GM21528 (cell line): Measurements from ENCODE around the gene TMOD2.

Experiments used
- ATAC-seq: cut with Tn5 transposase; IDR thresholded peaks from one replicate; pipeline ENCODE4 v1.9.1; 2021; ENCODE audit warnings: mild to moderate bottlenecking, moderate library complexity; ENCODE audit not compliant: unreplicated experiment, low FRiP score

TMOD2 gene

DNA sequence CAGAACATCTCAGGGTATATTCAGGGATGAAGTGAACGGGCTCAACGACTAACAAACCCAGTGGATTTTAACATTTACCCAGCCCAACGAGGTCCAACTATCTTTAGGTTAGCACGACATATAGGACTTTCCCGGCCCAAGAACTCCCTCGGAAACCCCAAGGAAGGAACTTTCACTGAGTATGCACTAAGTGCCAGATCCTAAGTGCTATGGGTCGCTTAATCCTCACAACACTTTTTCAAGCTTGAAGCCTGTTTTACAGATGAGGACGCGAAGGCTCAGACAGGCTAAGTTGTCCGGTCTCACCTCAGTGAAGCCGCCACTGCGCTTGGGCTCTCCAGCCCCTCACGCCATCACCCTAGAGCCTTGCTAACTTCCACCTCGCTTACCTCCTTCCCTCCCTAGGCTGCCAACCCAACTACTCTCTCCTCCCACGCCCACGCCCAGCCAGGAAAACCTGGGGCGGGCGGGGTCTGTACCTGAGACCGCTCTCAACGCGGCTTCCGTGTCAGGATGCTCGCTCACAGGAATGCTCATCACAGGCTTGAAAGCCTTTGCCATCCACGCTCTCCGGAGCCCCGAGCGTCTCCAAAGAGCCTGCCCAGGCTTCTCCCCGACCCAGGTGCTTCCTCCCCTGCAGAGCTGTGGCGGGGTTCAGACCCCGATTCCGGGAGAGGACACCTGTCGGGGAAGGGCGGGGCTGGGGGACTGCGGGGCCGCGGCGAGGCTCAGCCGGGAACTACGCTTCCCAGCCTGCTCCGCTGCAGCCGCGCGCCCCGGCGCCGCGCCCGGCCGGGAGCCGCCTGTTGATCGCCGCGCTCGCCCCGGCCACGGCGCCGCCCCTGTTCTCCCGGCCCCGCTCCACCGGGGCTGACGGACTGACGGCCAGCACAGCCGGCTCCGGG, at the start of gene TMOD2:
Gene TMOD2, plus strand, starts transcription at position 806 of the 905 bp plus-strand sequence. CDS start 14,845 bp downstream, outside the sequence.
- ATAC-seq = peak; percentile 68

DNA sequence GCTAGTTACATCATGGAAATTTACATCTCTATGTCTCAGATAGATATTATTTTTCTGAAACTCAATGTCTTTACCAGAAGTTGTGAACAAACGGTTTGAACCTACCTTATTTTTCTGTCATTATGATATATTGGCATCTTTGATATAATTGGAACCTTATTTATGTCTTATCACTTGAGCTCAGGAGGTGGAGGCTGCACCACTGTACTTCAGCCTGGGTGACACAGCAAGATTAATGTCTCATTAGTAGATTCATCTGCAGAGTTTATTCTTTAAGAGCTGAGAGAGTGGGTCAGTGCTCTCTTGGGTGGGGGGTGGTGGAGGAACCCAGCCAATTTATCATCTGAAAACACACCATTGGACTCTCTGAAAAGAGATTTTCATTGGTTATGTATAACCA, 48.7 kb upstream of the TMOD2 start:
- no peak for ATAC-seq

DNA sequence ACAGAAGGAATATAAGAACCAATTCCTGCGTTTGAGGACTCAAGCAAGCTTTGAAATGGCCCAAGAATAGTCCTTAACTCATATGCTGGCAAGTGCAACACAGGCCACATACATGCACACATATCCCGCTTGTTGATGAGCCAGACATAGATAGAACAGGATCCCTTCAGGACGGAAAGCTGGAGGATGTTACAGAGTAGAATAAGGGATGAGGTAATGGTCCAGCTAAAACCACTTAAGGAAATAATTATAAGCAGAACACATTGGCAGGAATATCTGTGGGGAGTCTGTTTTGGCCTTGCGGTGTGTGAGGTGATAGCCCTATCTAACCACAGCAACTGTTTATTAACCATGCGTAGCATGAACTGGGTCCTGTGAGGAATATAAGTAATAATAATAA, 45.1 kb upstream of the TMOD2 start:
- no peak for ATAC-seq

DNA sequence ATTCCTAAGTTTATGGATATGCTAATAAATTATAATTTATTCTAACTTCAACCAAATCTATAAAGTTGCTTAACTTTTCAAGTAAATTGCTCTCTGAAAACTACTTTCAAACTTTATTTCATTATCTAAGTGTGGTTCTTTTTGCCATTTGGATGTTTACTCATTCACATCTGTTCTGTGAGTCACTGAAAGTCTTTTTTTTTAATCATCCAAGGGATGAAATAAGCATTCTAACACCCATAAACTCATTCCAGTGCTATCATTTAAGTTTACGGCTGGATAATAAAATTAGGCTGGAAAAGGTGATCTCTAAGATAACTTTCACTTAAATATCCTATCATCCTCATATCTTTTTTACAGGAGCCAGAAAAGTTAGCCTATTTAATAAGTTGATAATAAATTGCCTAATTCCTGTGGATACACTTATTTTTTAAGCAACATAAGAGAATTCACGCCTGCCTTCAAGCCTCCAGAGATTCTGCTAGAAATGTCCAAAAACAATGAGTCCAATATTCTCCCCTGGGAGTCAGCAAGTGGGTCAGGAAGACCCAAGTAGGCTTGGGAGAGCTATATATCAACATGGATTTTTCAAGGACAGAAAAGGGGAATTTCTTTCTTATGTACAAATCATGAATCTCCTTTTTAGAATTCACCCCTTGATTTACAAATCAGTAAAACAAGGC, 44.3 kb upstream of the TMOD2 start:
- no peak for ATAC-seq

DNA sequence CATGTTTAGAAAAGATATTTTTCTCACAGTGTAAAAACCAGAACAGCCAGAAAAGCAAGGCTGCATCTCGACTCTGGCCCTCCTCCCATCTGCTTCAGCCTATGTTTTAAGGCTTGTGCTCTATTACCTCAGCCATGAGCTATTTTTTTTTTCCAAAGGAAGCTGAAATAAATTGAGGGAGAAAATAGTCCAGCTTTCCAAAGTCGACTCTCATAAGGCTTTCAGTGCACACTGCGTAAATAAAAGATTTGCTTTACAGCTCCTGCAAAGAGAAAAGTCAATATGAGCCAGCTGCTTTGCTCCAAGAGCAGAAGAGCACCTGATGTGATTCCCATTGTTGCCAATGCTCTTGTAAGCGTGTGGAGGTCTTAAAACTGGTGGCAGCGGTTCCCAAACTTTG, 43.4 kb upstream of the TMOD2 start:
- ATAC-seq = no peak

DNA sequence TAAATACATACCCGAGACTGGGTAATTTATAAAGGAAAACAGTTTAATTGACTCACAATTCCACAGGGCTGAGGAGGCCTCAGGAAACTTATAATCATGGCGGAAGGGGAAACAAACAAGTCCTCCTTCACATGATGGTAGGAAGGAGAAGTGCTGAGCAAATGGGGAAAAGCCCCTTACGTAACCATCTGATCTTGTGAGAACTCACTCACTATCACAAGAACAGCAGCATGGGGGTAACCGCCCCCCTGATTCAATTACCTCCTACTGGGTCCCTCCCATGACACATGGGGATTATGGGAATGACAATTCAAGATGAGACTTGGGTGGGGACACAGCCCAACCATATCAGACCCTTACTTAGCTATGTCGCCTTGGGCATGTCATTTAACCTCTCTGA, 42.4 kb upstream of the TMOD2 start:
- no peak for ATAC-seq

DNA sequence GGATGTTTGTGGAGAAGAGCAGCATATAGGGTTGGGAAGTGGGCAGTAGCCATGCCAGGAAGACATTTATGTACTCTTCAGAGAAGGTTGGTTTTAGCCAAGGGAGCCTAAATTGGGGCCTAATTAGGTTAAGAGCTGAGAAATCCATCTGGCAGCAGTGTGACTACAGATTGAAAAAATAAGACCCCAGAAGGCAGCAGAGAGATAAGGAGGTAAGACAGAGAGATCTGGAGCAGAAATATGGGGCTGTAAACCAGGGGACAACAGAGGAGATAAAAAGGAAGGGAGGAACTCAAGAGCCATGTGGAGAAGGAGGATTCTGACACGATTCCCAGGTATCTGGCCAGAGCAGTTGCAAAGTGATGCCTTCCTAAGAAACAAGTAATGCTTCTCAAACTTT, 37.2 kb upstream of the TMOD2 start:
- no peak for ATAC-seq

DNA sequence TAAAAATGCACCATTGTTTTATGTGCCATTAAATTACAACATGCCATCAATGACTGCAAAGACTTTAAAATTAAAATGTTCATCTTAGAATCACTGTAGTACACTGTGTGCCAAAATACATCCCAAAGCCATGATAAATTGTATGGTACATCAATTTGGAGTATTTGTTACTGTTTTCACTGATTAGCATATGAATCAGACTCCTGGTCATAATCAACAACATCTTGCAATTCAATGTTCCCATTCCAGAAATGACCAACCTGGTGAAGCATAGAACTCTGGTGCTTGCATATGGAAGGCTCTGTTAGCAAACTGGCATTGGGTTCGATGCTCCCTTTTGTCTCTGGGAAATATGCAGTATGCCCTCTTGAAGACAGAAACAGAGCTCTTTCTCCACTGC, 36.5 kb upstream of the TMOD2 start:
- no peak for ATAC-seq

DNA sequence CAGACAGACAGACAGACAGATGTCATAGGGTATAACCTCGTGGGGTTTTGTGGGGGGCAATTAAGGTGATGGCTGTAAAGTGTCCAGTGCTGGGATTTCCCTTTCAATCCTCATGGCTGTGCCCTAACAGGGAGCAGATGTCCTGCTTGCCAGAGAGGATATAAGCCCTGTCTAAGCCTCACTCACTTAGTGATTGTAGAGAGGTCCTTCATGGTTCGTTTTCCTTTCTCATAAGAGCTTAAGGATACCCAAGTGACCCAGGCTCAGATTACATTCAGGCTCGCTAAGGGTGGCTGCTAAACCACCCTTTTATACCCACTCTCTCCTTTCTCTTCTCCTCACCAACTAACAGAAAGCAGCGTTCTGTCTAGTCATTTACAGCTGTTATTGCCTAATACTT, 33.2 kb upstream of the TMOD2 start:
- no peak for ATAC-seq

DNA sequence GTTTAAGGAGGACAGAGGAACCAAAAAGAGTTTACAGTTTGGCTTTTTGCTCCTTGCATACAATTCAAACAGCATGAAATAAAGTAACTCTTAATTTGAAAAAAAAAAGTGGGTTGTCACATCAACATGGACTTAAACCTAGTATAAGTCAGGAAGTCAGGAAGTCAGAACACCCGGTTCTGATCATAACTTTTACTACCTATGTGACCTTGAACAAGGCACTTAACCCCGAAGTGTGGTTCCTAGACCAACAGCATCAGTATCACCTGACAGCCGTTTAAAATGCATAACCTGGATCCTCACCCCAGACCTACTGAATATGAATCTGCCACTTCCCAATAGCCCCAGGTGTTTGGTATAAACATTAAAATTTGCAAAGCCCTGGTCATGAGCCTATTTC, 32.7 kb upstream of the TMOD2 start:
- no peak for ATAC-seq

DNA sequence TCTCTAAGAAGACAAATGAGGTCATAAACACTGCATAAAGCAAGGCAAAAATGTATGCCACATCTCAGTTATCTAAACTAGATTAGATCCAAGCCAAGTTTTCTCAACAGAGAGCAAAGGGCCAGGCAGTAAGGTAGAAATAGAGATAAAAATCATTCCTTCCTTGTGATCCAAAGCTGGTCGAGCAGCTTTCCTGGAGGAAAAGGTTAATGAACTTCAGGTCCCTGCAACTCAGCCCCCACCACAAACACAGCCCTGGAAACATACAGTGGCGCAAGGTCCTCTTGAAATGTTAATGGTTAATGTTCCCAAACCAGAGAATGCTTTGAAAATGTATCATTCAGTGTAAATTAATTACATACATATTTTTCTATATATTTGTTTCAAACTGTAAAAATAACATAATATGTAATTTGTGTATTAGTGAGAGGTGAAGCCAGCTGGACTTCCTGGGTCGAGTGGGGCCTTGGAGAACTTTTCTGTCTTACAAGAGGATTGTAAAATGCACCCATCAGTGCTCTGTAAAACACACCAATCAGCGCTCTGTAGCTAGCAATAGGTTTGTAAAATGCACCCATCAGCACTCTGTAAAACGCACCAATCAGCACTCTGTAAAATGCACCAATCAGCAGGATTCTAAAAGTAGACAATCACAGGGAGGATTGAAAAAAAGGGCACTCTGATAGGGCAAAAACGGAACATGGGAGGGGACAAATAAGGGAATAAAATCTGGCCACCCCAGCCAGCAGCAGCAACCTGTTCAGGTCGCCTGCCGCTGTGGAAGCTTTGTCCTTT, 31.0 kb upstream of the TMOD2 start:
- no peak for ATAC-seq

DNA sequence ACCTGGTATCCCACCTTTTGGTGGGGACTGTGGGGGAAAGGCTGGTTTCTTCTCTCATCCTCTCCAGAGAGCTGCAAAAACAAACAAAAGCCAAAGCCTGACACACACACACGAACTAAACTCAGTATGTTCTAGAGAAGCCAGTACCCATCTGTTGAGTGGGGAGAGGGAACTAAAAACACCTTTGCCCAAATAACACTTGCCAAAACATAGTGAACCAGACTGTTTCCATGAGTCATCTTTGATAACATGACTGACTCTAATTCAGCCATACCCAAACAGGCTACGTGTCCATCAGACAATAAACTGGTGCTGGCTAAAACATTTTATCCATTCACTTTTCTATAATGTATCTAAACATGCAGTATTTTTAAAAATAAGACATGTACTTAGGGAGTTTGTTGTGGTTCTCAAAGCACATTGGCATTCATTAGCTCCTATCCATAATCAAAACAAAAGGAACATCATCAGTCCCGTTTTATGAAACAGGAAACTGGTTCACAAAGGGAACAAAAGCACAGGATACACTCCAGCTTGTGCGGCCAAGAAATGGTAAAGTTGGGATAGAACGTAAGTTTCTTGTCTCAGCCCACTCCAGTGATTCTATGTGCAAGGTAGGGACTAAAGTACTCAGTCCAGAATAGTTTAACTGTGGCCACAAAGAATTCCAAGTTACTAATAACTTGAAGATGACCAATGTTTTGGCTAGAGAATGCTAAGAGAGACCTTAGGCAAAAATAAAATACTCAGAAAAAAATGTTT, 30.0 kb upstream of the TMOD2 start:
- no peak for ATAC-seq

DNA sequence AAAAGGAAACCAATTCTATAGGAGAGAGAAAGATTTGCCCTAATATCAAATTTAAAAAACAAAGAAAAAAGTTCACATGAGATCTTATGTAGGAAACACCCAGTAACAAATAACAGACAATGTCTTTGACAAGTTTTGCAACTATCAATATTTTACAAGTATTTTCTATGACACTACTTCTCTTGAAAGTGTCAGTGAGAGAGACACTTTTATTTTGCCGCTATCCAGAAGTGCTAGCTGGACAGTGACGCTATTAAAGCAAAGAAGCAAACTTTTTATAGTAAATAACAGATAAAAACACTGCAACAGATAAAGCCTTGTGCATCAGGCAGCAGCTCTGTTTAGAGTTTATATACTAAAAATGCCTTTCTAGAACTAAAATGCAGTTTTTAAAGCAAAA, 27.2 kb upstream of the TMOD2 start:
- ATAC-seq = no peak

DNA sequence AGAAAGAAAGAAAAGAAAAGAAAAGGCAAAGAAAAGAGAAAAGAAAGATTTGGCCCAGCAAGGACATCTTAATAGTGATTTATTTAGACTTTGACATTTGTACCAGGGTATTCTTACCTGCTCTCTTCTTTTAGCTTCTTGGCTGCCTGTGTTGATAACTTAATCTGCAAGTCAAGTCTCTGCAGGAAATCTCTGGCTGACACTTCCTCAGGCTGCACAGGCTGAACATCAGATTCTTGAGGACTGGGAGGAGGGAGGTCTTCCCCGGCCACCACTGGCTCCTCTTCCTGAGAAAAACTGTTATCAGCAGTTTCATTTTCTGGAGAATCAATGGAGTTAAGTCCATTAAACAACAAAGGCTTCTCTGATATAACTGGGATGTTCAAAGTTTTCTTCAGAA, 26.7 kb upstream of the TMOD2 start:
- ATAC-seq = no peak

DNA sequence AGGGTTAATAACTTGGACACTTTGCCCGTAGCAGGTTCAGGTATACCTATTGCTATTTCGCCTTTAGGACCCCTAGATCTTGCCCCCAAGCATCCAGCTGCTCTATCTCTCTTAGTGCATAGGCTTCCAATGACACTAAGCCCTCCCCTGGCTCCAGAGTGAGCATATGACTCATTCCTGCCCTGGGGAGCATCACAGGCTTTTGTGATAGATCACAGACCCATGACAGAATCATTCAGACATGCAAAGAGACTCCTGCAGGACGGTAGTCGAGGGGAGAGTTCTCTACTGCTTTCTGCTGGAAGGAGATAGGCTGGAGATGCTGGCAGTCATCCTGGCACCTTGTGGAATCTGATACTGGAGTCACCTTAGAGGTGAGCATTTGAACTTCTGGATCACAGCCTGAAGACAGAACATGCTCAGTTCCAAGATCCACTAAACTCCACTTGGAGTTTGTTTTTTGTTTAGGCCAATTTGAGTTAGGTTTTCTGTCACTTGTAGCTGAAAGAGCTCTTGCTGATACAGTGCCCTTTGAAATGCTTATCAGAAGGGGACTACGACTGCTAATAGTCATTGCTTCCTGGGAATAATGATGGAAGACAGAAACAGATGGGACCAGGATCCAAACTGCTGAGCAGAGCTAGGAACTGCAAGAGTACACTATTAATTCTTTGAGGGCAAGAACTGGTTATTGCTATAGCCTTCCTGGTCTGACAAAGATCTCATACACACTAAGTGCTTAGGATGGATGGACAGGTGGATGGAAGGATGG, 24.9 kb upstream of the TMOD2 start:
- no peak for ATAC-seq

DNA sequence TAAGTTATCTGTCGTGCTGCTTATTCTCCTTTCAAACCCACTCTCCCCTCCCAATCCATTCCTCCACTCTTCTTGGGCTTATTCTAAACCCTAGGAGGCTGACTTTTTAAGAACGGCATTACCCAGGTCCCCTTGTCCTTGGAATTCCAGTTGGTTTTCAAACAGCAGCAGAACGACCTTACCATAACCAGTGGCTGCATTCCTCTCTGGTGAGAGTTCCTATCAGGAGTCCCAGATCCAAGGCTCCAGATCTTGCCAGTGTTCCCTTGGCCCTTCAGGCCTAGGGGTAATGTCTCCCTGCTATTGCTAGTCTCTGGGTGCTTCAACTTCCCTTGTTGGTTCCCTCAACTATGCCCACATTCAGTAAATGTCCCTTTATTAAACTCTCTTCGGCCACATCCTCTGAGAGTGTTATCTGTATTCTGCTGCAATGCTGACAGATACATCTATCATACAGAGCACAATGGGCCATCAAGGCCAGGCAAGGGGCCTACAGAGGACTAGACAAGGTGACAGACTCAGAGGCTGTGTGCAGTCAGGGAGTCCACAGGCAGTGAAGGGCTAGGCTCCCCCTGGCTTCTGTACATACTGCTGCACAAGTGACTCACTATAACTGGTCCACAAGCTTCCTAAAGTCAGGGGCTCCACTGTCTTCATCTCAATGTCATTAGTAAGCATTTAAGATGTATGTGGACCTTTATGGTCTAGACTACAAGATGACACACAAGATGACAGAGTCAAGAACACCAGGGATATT, 24.1 kb upstream of the TMOD2 start:
- no peak for ATAC-seq

DNA sequence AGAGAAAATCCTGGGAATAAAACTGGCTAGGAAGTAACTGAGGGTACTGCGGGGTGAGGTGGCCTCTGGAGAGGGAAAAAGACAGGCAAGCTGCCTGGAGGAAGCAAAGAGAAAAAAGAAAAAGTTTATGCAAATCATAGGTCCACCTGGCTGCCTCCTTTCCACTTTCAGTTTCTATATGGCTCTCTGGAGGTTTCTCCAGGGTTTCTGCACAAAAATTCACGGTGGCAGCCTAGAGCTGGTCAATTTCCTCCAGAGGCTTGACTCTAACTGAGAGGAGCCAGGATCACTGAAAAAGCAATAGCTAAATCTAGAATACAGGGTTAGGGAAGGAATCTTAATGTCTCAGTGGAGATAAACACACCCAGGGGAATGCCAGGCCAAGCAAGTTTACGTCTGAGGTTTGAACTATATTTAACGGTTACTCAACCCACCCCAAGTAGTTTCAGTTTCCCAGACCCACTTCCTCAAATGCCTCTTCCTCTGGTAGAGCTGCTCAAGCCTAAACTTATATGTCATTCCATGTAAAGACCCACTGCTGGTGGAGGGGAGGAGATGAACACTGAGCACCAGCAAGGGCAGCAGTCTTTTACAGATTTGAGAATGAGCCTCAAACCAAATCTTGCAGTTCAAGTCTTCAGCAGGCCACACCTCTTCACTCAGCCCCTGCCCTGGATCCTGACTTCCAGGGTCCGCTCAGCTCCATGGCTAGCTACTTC, 19.7 kb upstream of the TMOD2 start:
- ATAC-seq = peak; percentile 53

DNA sequence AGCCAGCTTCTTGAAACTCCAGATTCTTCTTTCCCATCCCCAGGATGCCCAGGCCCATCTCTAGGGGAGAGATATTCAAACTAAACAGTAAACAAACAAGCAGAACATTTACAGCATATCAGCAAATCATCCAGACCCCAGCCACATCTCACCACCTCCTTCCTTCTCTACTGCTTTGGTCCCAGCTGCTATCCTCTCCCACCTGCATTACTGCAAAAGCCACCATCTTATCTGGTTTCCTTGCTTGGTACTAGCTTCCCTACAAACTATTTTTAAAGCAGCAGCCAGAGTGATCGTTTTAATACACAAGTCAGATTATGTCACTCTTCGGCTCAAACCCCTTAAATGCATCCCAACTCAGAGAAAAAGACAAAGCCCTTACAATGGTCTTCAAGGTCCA, 18.8 kb upstream of the TMOD2 start:
- no peak for ATAC-seq
